Lower lobe of right lung (tissue), 2 donors: ENCODE measurements around the gene CA5B. TPM values are rescaled to one million over a fixed set of nuclear protein-coding genes. Genes with fewer than 3 reads are reported as not detected.

Experiments
- ATAC-seq, 2 donors: fragments of 200-7000 bp; cut with Tn5 transposase; one replicate each; pipeline ENCODE4 v1.9.1; 2020 to 2022; ENCODE audit warnings: mild to moderate bottlenecking in 2 of 2, moderate library complexity in 2 of 2
- DNase-seq: peaks from one replicate; pipeline ENCODE4 v3.0.0-alpha.2; 2020
- H3K27ac ChIP-seq: fragments of 200-600 bp; one replicate; pipeline ENCODE4 v1.8.0; 2022
- H3K27me3 ChIP-seq: fragments of 200-600 bp; one replicate; pipeline ENCODE4 v1.8.0; 2022; ENCODE audit warnings: low read depth
- H3K36me3 ChIP-seq: fragments of 200-600 bp; one replicate; pipeline ENCODE4 v1.8.0; 2022; ENCODE audit warnings: mild to moderate bottlenecking
- H3K4me1 ChIP-seq: fragments of 200-600 bp; one replicate; pipeline ENCODE4 v1.8.0; 2022
- H3K4me3 ChIP-seq: fragments of 200-600 bp; one replicate; pipeline ENCODE4 v1.8.0; 2022; ENCODE audit warnings: mild to moderate bottlenecking
- H3K9me3 ChIP-seq: fragments of 200-600 bp; one replicate; pipeline ENCODE4 v1.8.0; 2022
- CTCF ChIP-seq: fragments of 200-600 bp; IDR thresholded peaks from one replicate; pipeline ENCODE4 v1.8.0; 2022; ENCODE audit warnings: antibody characterized with exemption, mild to moderate bottlenecking
- intact Hi-C: fragments of 100-400 bp; cut with DNase I; formaldehyde crosslinking; loops from one replicate; pipeline ENCODE4 v1.11.0; 2022
- total RNA-seq: library from RNA; stranded (reverse); fragmentation: NEBNext Ultra II Directional; extraction: Animal tissue kit (Norgen Biotek cat#: 25700); gene quantifications from one replicate; pipeline ENCODE4 v1.2.1, GENCODE V29; 2021
- donor health status: DM: no; HTN: yes; CAD: no; lungs with severe emphysema.

Gene CA5B
- total RNA-seq, 1 donor from 2014 or later, result 12.6 TPM

DNA sequence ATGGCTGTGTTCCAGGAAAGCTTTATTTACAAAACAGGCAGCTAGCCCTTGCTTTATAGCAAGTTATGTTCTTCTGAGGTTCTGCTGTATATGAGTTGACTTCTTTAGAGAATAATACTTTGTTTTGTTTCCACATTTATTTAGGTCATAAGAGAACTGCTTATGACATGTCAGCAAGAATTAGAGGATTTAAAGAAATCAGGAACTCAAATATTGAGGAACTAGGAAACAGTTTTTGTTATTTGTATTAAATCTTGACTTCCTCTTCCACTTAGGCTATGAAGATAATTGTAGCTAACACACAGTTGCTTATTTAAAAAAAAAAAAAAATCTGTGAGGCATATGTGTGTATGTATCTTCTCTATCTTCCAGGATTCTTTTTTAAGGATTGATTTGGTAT, 66.5 kb downstream of the CA5B start:
- TF ChIP-seq CTCF, result no peak
- H3K9me3 ChIP-seq, result no peaks in the 10 kb centered on the region
- no peaks in the 10 kb centered on the region for H3K4me1 ChIP-seq
- no peak overlapping the region for H3K4me3 ChIP-seq
- H3K36me3 ChIP-seq, result peaks cover 46% of the 10 kb centered on the region
- DNase-seq, result no peak
- no peak for ATAC-seq
- peak overlapping the region; percentile 46 for H3K27ac ChIP-seq
- H3K27me3 ChIP-seq, result no peaks in the 10 kb centered on the region
- intact Hi-C loops, result no loop called here

GRCh38 chrX:15808254-15808653, 70.2 kb downstream of the CA5B start:
- Histone ChIP-seq H3K27ac (no peak overlapping the region), H3K4me1 (peaks cover 4% of the 10 kb centered on the region), H3K4me3 (no peak overlapping the region), H3K27me3 (no peaks in the 10 kb centered on the region), H3K36me3 (peaks cover 58% of the 10 kb centered on the region), H3K9me3 (no peaks in the 10 kb centered on the region)
- TF ChIP-seq CTCF, result no peak
- ATAC-seq (no peak), DNase-seq (no peak)
- intact Hi-C loops, result no loop called here

DNA sequence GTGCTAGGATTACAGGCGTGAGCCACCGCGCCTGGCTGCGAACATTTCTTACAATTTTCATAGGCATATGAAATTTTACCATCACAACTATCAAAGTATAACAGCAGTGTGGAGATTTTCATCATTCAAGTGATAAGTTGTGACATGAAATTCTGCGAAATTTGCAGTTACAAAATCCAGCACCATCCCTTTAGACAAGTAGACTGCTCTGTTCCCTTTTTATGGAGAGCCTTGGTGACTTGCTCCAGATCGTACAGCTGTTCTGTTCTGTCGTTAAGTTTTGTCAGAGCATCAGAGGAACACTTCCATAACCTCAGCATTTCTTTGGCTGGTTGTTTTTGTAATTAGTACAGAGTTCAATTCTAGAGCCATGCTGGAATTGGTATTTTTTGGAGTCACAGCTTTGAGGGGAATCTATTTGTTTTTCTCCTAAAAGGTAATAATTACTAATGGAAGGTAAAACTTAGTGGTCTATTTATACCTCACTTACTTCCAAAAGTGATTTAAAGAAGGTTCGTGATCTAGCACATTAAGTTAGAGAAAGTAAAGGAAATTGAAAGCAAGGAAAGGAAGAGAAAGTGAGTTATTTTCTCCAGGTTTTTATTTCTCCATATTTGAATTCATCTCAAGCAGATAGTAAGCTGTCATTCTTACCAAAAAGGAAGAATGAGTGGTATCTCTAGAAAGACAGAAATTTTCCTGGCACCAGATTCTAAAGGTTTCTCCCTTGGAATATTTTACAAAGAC, 74.3 kb downstream of the CA5B start:
- no peak overlapping the region for H3K27ac ChIP-seq
- no peak for TF ChIP-seq CTCF
- peaks cover 19% of the 10 kb centered on the region for H3K4me1 ChIP-seq
- no peak overlapping the region for H3K4me3 ChIP-seq
- peak; percentile 62 to 67 for ATAC-seq
- H3K36me3 ChIP-seq, result peaks cover 65% of the 10 kb centered on the region
- DNase-seq, result no peak
- no peaks in the 10 kb centered on the region for H3K27me3 ChIP-seq
- intact Hi-C loops, result no loop called here
- H3K9me3 ChIP-seq, result no peaks in the 10 kb centered on the region

DNA sequence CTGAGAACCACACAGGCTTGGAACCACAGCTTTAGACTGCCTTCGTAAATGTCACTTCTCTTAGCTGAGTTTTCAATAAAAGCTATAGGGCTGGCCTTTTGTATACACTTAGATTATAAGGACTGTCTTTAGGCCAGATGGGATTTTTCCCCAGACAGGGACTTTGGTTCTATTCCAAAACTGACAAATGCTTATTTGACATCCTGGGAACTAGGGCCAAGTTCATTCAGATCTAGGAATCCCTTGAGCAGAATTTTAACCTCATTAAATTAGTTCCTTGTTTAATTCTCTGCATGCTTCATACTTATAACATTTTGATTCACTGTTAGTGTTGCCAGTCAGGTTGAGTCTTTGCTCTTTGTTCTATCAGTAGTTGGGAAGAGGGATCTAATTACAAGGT, 75.3 kb downstream of the CA5B start:
- H3K9me3 ChIP-seq, result no peaks in the 10 kb centered on the region
- peaks cover 57% of the 10 kb centered on the region for H3K36me3 ChIP-seq
- intact Hi-C loops, result no loop called here
- ATAC-seq, result no peak
- no peak for DNase-seq
- no peaks in the 10 kb centered on the region for H3K27me3 ChIP-seq
- no peak overlapping the region for H3K4me3 ChIP-seq
- peaks cover 19% of the 10 kb centered on the region for H3K4me1 ChIP-seq
- TF ChIP-seq CTCF, result no peak
- no peak overlapping the region for H3K27ac ChIP-seq

GRCh38 chrX:15814771-15815365, 76.8 kb downstream of the CA5B start:
- no peak for ATAC-seq
- Histone ChIP-seq H3K4me1 (peaks cover 19% of the 10 kb centered on the region), H3K4me3 (no peak overlapping the region), H3K27ac (no peak overlapping the region), H3K36me3 (peaks cover 54% of the 10 kb centered on the region), H3K27me3 (no peaks in the 10 kb centered on the region), H3K9me3 (no peaks in the 10 kb centered on the region)
- no peak for DNase-seq
- intact Hi-C loops, result no loop called here
- no peak for TF ChIP-seq CTCF
